ENCODE measurements around the gene ST7.

The ST7 gene

GRCh38 chr7:117145333-117145732 is 192.0 kb downstream of the ST7 start:
- DNase-seq (ENCODE audit: insufficient read length, low spot score) (no peak), FAIRE-seq (no peak)

- no peak for FAIRE-seq
- DNase-seq (ENCODE audit: insufficient read length, low spot score): no peak
These were observed 192.8 kb downstream of the ST7 start for GRCh38 chr7:117146059-117146458.

GRCh38 chr7:117146511-117146910 is 193.2 kb downstream of the ST7 start:
- DNase-seq (ENCODE audit: insufficient read length, low spot score) (no peak), FAIRE-seq (no peak)

GRCh38 chr7:117148971-117149370 is 195.7 kb downstream of the ST7 start:
- FAIRE-seq (no peak), DNase-seq (ENCODE audit: insufficient read length, low spot score) (no peak)

GRCh38 chr7:117149692-117150091 is 196.4 kb downstream of the ST7 start:
- DNase-seq (ENCODE audit: insufficient read length, low spot score) (no peak), FAIRE-seq (no peak)

GRCh38 chr7:117152213-117153007 is 199.1 kb downstream of the ST7 start:
- DNase-seq (ENCODE audit: insufficient read length, low spot score): no peak
- no peak for FAIRE-seq

- DNase-seq (ENCODE audit: insufficient read length, low spot score) (no peak), FAIRE-seq (no peak)
These were observed 199.8 kb downstream of the ST7 start for GRCh38 chr7:117153016-117153545.

- no peak for FAIRE-seq
These were observed 201.4 kb downstream of the ST7 start for GRCh38 chr7:117154721-117155120.

GRCh38 chr7:117155694-117156093 is 202.4 kb downstream of the ST7 start:
- DNase-seq (ENCODE audit: insufficient read length, low spot score) (no peak), FAIRE-seq (no peak)

More at GRCh38 chr7:117154721-117155120, 201.4 kb downstream of the ST7 start:
- DNase-seq (ENCODE audit: insufficient read length, low spot score): no peak

GRCh38 chr7:117157241-117158209 is 204.2 kb downstream of the ST7 start:
- FAIRE-seq (no peak), DNase-seq (ENCODE audit: insufficient read length, low spot score) (no peak)

GRCh38 chr7:117158941-117159697 is 205.8 kb downstream of the ST7 start:
- no peak for DNase-seq (ENCODE audit: insufficient read length, low spot score)
- FAIRE-seq: no peak

- no peak for DNase-seq (ENCODE audit: insufficient read length, low spot score)
- no peak for FAIRE-seq
These were observed 209.8 kb downstream of the ST7 start for GRCh38 chr7:117163101-117163500.

GRCh38 chr7:117164620-117165019 is 211.3 kb downstream of the ST7 start:
- no peak for DNase-seq (ENCODE audit: insufficient read length, low spot score)

GRCh38 chr7:117165656-117166055 is 212.4 kb downstream of the ST7 start:
- no peak for FAIRE-seq
- DNase-seq (ENCODE audit: insufficient read length, low spot score): no peak

More at GRCh38 chr7:117164620-117165019, 211.3 kb downstream of the ST7 start:
- no peak for FAIRE-seq

GRCh38 chr7:117169907-117170306 is 216.6 kb downstream of the ST7 start:
- FAIRE-seq: no peak
- no peak for DNase-seq (ENCODE audit: insufficient read length, low spot score)

GRCh38 chr7:117171106-117171505 is 217.8 kb downstream of the ST7 start:
- DNase-seq (ENCODE audit: insufficient read length, low spot score): no peak
- FAIRE-seq: no peak

GRCh38 chr7:117172283-117172682 is 219.0 kb downstream of the ST7 start:
- no peak for DNase-seq (ENCODE audit: insufficient read length, low spot score)
- FAIRE-seq: no peak

GRCh38 chr7:117173035-117173770 is 219.9 kb downstream of the ST7 start:
- DNase-seq (ENCODE audit: insufficient read length, low spot score) (no peak), FAIRE-seq (no peak)

GRCh38 chr7:117176206-117176605 is 222.9 kb downstream of the ST7 start:
- FAIRE-seq (no peak), DNase-seq (ENCODE audit: insufficient read length, low spot score) (no peak)

- DNase-seq (ENCODE audit: insufficient read length, low spot score) (no peak), FAIRE-seq (no peak)
These were observed 225.3 kb downstream of the ST7 start for GRCh38 chr7:117178600-117178999.

All from GM19239 (cell line).